Measurements from ENCODE around the gene ADAM11. TPM values are rescaled to one million over a fixed set of nuclear protein-coding genes. Genes with fewer than 3 reads are reported as not detected.
A peak's percentile ranks its signal among the peaks of the same experiment; 100 is the strongest.

The ADAM11 gene
- total RNA-seq, 1 donor from 2014 or later: 0.41 TPM

DNA sequence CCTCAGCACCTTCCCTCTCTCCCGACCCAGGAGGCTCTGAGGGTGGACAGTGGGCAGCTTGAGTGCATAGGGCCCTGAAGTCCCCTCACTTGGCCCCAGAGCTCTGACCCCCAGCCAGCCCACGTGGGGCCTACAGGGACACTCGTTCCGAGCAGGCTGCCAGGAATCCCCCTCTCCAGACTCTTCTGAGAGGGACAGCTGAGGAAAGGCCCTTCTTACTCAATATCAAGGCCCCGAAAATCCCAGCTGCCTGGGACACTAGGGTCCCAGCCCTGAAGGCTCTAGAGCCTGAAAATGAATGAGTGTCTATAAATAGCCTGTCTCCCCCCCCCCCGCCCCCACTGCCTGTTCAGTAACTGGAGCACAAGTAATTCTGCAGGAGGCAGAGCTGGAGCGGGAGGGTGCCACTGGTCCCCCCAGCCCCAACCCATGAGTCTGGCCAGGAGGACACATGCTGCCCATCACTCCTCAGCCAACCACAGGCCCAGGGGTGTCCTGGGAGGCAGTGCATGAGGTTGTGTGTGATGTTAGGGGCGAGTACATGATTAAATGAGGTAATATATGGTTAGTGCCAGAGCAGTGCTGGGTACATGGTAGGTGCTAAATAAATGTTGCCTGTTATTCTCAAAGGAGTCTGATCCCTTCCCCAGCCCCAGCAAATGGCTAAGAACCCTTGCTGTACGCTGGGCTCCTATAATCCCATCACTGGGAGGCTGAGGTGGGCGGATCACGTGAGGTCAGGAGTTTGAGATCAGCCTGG, 11.6 kb downstream of the ADAM11 start:
- H3K9me3 ChIP-seq: no peaks in the 10 kb centered on the region
- intact Hi-C loops (cut with DNase I): no loop called here
- H3K27ac ChIP-seq: no peak overlapping the region
- DNase-seq (no peak), ATAC-seq (no peak)
- H3K4me3 ChIP-seq: no peak overlapping the region
- H3K4me1 ChIP-seq: peaks cover 9% of the 10 kb centered on the region
- no peaks in the 10 kb centered on the region for H3K36me3 ChIP-seq
- peaks cover 44% of the 10 kb centered on the region for H3K27me3 ChIP-seq (ENCODE audit: low read depth)
- no peak for TF ChIP-seq CTCF (IDR thresholded peaks at IDR 0.05)

DNA sequence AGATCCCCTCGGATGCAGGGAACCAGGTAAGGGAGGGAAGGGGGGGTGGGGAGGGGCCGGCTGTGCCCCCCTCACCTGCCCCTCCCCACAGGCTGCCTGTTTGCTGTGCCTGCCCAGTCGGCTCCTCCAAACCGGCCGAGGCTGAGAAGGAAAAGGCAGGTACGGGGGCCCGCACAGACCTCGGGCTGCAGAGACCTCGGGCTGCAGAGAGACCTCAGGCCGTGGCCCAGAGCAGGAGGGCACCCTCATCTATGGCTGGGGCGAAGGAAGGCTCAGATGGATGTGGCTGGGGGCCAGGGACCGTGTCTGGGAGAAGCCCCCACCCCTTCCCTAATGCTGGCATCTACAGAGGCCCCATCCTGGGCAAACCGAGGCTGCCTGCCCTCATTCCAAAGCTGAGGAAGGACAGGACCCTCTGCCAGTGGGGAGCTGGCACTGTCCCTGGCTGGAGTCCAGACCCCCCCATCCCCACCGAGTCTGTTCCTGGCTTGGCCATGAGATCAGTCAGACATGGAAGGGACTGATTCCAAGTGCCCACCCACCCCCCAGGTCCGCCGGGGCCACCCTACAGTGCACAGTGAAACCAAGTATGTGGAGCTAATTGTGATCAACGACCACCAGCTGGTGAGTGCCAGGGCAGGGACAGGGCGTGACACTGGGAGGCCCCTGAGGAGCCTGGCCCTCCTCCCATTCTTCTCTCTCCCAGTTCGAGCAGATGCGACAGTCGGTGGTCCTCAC, 13.7 kb downstream of the ADAM11 start:
- no peak for DNase-seq
- peaks cover 43% of the 10 kb centered on the region for H3K27me3 ChIP-seq (ENCODE audit: low read depth)

GRCh38 chr17:44773140-44773539, 14.4 kb downstream of the ADAM11 start:
- Histone ChIP-seq H3K9me3 (no peaks in the 10 kb centered on the region), H3K27me3 (ENCODE audit: low read depth) (peaks cover 42% of the 10 kb centered on the region), H3K27ac (no peak overlapping the region), H3K4me1 (peaks cover 16% of the 10 kb centered on the region), H3K36me3 (no peaks in the 10 kb centered on the region), H3K4me3 (no peak overlapping the region)
- DNase-seq: no peak
- no peak for ATAC-seq
- intact Hi-C loops (cut with DNase I): no loop called here
- no peak for TF ChIP-seq CTCF (IDR thresholded peaks at IDR 0.05)

More for the DNA sequence above, 13.7 kb downstream of the ADAM11 start:
- H3K4me3 ChIP-seq: no peak overlapping the region
- TF ChIP-seq CTCF (IDR thresholded peaks at IDR 0.05): no peak
- H3K9me3 ChIP-seq: no peaks in the 10 kb centered on the region
- H3K27ac ChIP-seq: no peak overlapping the region
- peaks cover 16% of the 10 kb centered on the region for H3K4me1 ChIP-seq
- intact Hi-C loops (cut with DNase I): no loop called here
- ATAC-seq: no peak
- no peaks in the 10 kb centered on the region for H3K36me3 ChIP-seq

- Histone ChIP-seq H3K36me3 (no peaks in the 10 kb centered on the region), H3K4me1 (peaks cover 25% of the 10 kb centered on the region), H3K4me3 (peak overlapping the region; percentile 77), H3K27ac (no peak overlapping the region), H3K9me3 (no peaks in the 10 kb centered on the region), H3K27me3 (ENCODE audit: low read depth) (peaks cover 36% of the 10 kb centered on the region)
- intact Hi-C loops (cut with DNase I): loop anchor here (5.0 kb wide), 1 partner anchor 93 kb away; no protein-coding TSS in a partner anchor
- ATAC-seq: peak; percentile 87 to 88
- DNase-seq: peak; percentile 92
- peak; percentile 100 for TF ChIP-seq CTCF (IDR thresholded peaks at IDR 0.05)
These were observed 15.7 kb downstream of the ADAM11 start for GRCh38 chr17:44774271-44775135.

Data from lower lobe of right lung (tissue), 2 donors.